ENCODE data around the gene VPS37B.

The VPS37B gene

GRCh38 chr12:122880668-122881067, 15.3 kb downstream of the VPS37B start:
- no peaks in the 10 kb centered on the region for H3K27me3 ChIP-seq (replicated peaks; ENCODE audit: insufficient read depth, low read length)
- no peaks in the 10 kb centered on the region; the same call in 1 of the 2 replicates for H4K20me1 ChIP-seq (ENCODE audit: insufficient read depth, low read length)
- peak overlapping the region; percentile 97; the same call in 1 of the 2 replicates for H3K27ac ChIP-seq (ENCODE audit: low read length)
- no peak for DNase-seq
- H3K9ac ChIP-seq (ENCODE audit: low read length) = no peak overlapping the region
- H3K9me3 ChIP-seq (replicated peaks; ENCODE audit: insufficient read depth, low read length) = no peaks in the 10 kb centered on the region
- H3K4me2 ChIP-seq (ENCODE audit: low read depth, low read length) = peak overlapping the region; percentile 60
- no peaks in the 10 kb centered on the region for H3K9me2 ChIP-seq (replicated peaks; ENCODE audit: insufficient read depth, low read length)
- H3F3A ChIP-seq (ENCODE audit: insufficient read depth, low read length) = peaks cover 42% of the 10 kb centered on the region
- peaks cover 70% of the 10 kb centered on the region for H3K4me1 ChIP-seq (ENCODE audit: low read length)
- no peak overlapping the region for H2AFZ ChIP-seq (ENCODE audit: low read length)
- peaks cover 91% of the 10 kb centered on the region for H3K79me2 ChIP-seq (ENCODE audit: low read length)
- TF ChIP-seq CTCF (IDR thresholded peaks at IDR 0.05; ENCODE audit: low read length) (0 out of 2 replicates have a peak, but pooled peaks have one; percentile 4), EZH2 (optimal IDR thresholded peaks at IDR 0.05; ENCODE audit: low read depth, low read length) (no peak), EZH2phosphoT487 (IDR thresholded peaks at IDR 0.05; ENCODE audit: low read length) (no peak)
- H3K4me3 ChIP-seq (ENCODE audit: low read length) = no peak overlapping the region
- no peaks in the 10 kb centered on the region; the same call in 1 of the 2 replicates for H3K36me3 ChIP-seq (replicated peaks; ENCODE audit: insufficient read depth, low read length)

- H3K36me3 ChIP-seq (replicated peaks; ENCODE audit: insufficient read depth, low read length) = no peaks in the 10 kb centered on the region; the same call in 1 of the 2 replicates
- H3K27me3 ChIP-seq (replicated peaks; ENCODE audit: insufficient read depth, low read length) = no peaks in the 10 kb centered on the region
- no peak overlapping the region for H3K4me3 ChIP-seq (ENCODE audit: low read length)
- no peak for DNase-seq
- no peaks in the 10 kb centered on the region; the same call in 1 of the 2 replicates for H4K20me1 ChIP-seq (ENCODE audit: insufficient read depth, low read length)
- H3K9me2 ChIP-seq (replicated peaks; ENCODE audit: insufficient read depth, low read length) = no peaks in the 10 kb centered on the region
- TF ChIP-seq EZH2phosphoT487 (IDR thresholded peaks at IDR 0.05; ENCODE audit: low read length) (no peak), EZH2 (optimal IDR thresholded peaks at IDR 0.05; ENCODE audit: low read depth, low read length) (no peak), CTCF (IDR thresholded peaks at IDR 0.05; ENCODE audit: low read length) (no peak)
- peaks cover 73% of the 10 kb centered on the region for H3K4me1 ChIP-seq (ENCODE audit: low read length)
- H2AFZ ChIP-seq (ENCODE audit: low read length) = no peak overlapping the region
- H3K79me2 ChIP-seq (ENCODE audit: low read length) = peaks cover 90% of the 10 kb centered on the region
- peak overlapping the region; percentile 60 for H3K4me2 ChIP-seq (ENCODE audit: low read depth, low read length)
- peaks cover 46% of the 10 kb centered on the region for H3F3A ChIP-seq (ENCODE audit: insufficient read depth, low read length)
- no peak overlapping the region for H3K9ac ChIP-seq (ENCODE audit: low read length)
- H3K27ac ChIP-seq (ENCODE audit: low read length) = peak overlapping the region; percentile 97; the same call in 1 of the 2 replicates
- H3K9me3 ChIP-seq (replicated peaks; ENCODE audit: insufficient read depth, low read length) = no peaks in the 10 kb centered on the region
Observed at GRCh38 chr12:122880155-122880667, 15.7 kb downstream of the VPS37B start.

- Histone ChIP-seq H3K36me3 (replicated peaks; ENCODE audit: insufficient read depth, low read length) (no peaks in the 10 kb centered on the region; the same call in 1 of the 2 replicates), H3K9me3 (replicated peaks; ENCODE audit: insufficient read depth, low read length) (no peaks in the 10 kb centered on the region), H3K27ac (ENCODE audit: low read length) (peak overlapping the region; percentile 97), H3K4me2 (ENCODE audit: low read depth, low read length) (peak overlapping the region; percentile 60; the same call in 1 of the 2 replicates), H3F3A (ENCODE audit: insufficient read depth, low read length) (peaks cover 58% of the 10 kb centered on the region), H3K9ac (ENCODE audit: low read length) (peak overlapping the region; percentile 56; the same call in 1 of the 2 replicates), H3K9me2 (replicated peaks; ENCODE audit: insufficient read depth, low read length) (no peaks in the 10 kb centered on the region), H3K79me2 (ENCODE audit: low read length) (peaks cover 89% of the 10 kb centered on the region), H2AFZ (ENCODE audit: low read length) (no peak overlapping the region), H4K20me1 (ENCODE audit: insufficient read depth, low read length) (no peaks in the 10 kb centered on the region; the same call in 1 of the 2 replicates), H3K4me3 (ENCODE audit: low read length) (no peak overlapping the region), H3K4me1 (ENCODE audit: low read length) (peaks cover 81% of the 10 kb centered on the region), H3K27me3 (replicated peaks; ENCODE audit: insufficient read depth, low read length) (no peaks in the 10 kb centered on the region)
- TF ChIP-seq CTCF (IDR thresholded peaks at IDR 0.05; ENCODE audit: low read length) = no peak
- no peak for TF ChIP-seq EZH2 (optimal IDR thresholded peaks at IDR 0.05; ENCODE audit: low read depth, low read length)
- no peak for TF ChIP-seq EZH2phosphoT487 (IDR thresholded peaks at IDR 0.05; ENCODE audit: low read length)
- DNase-seq = peak; percentile 71
Observed at GRCh38 chr12:122878780-122879612, 16.9 kb downstream of the VPS37B start.
